HG02870 (cell line): ENCODE measurements around the gene GJB6.

Experiments
- ATAC-seq: cut with Tn5 transposase; IDR thresholded peaks from one replicate; pipeline ENCODE4 v1.9.1; 2021; ENCODE audit warnings: mild to moderate bottlenecking, moderate library complexity; ENCODE audit not compliant: unreplicated experiment

The GJB6 gene

DNA sequence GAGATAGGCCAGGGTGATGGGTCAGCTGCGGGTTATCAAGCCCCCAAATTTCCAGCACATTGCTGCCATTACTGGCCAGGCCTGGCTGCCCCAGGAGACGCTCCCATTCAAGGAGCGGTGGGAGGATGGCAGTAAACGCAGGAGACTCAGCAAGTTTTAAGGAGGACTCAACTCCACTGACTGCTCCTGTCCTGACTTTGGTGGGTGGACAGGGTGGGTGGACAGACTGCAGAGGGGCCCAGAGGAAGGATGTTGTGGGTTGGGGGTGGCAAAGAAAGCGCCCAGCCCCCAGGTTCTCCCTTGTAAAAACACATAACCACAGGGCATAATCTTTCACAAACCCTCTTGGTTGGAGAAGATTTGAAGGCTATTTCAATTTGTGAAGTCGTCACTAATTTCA lies 4.4 kb downstream of the GJB6 start:
- ATAC-seq, result no peak

DNA sequence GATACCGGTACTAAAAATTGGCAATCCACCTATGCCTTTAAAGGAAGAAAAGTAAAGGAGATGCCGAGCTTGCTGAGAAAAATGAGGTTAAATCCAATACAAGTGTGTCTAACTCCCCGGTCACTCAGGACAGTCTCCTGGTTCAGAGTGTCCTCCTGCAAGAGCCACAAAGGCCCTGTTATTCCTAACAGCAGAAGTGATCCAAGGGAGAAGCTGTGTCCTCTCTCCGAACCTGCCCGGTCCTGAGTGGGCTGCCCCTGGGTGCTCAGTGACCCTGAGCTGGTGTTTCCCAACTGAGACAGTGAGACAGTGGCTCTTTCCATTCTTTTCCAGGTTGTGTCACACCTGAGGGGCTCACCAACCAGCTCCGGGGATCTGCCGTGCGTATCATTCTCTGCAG lies 4.8 kb downstream of the GJB6 start:
- no peak for ATAC-seq

DNA sequence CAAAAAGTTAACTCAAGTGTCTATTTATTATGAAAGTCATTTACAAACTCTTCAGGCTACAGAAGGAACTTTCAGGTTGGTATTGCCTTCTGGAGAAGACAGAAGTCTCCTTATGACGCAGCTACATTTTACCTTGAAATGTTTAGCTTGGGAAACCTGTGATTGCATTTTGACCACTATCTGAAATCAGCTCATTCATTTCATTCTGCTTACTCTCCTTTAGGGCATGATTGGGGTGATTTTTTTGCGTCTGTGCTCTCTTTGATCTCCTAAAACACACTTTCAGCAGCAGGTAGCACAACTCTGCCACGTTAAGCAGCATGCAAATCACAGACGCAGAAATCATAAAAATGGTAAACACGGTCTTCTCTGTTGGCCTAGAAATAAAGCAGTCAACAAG lies 9.6 kb downstream of the GJB6 start:
- ATAC-seq, result no peak

DNA sequence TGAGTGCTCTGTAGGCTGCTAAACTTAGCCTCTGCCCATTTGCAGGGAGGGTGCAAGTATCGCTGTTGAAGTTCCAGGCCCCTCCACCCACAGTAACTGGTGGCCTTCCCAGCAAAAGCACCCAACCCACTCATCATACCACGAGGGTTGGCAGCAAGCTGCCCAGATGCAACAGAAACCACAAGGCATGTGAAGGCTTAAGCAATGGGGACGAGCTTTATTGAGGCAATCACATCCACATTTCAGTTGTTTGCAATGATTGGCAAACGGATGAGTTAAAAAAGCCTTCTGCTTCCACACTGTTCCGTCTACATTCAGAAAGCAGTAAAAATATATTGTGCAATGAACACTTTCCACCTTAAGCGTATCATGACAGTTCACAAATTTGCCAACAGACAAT lies 10.3 kb downstream of the GJB6 start:
- ATAC-seq, result no peak

DNA sequence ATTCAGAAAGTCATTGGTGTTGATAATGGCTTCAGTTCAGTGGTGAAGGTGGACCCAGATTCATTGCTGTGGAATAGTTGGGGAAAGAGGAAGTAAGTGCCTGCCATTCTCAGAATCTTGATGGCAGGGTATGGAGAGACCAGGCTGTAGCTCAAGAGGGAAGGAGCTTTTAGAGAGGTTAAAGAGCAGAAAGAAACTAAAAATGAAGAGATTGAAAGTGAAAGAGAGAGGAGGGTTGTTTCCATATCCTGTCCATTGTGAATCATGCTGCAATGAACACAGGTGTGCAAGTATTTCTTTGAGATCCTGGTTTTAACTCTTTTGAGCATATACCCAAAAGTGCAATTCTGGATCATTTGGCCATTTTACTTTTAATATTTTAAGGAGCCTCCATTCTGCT lies 12.5 kb downstream of the GJB6 start:
- peak; percentile 73 for ATAC-seq

DNA sequence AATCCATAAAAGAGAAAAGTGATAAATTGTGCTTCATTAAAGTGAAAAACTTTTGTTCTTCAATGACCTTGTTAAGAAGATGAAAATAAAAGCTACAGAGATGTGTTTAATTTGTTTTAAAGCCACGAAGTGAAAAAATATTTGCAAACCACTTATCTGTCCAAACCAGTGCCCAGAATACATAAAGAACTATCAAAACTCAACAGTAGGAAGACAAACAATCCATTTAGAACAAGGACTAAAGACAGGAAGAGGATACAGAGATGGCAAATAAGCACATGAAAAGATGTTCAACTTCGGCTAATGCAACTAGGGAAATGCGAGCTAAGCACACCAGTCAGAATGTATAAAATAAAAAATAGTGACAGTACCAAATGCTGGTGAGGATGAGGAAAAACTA lies 15.0 kb downstream of the GJB6 start:
- no peak for ATAC-seq

DNA sequence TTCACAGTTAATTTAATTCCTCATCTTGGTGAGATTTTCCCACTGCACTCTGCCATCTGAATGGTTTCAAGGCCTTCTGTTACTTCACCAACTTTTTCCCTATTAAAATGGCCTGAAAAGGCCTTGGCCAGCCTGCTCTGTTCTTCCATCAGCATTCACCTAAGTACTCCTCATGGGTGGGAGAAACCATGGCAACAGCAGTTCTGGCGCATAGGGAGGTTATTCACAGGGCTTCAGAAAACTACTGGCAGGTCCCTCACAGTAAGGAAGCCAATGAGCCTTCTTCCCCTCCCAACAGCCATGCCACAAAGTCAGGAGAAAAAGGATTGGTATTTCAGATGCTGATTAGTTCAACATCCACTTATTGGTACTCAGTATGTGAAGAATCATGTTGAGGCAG lies 22.2 kb downstream of the GJB6 start:
- ATAC-seq, result no peak

DNA sequence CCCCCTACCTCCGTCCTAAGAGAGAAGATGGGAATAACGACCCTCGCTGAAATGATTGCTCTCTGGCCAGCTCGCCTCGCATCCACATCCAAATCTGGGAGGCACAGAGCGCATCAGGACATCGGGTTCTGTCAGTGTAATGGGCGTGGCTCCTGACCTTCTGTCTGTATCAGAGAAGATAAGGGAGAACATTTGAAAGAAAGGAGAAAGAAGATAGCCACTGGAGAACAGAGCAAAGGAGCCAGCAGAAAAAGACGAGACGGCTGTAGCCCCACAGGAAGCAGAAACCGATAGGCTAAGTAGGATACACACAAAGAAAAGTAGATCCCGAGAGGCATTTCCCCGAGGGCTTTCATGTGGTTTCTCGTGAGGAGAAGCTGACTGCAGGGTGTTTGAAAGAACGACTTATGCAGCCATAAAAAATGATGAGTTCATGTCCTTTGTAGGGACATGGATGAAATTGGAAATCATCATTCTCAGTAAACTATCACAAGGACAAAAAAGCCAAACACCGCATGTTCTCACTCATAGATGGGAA lies 25.4 kb downstream of the GJB6 start:
- ATAC-seq, result no peak

DNA sequence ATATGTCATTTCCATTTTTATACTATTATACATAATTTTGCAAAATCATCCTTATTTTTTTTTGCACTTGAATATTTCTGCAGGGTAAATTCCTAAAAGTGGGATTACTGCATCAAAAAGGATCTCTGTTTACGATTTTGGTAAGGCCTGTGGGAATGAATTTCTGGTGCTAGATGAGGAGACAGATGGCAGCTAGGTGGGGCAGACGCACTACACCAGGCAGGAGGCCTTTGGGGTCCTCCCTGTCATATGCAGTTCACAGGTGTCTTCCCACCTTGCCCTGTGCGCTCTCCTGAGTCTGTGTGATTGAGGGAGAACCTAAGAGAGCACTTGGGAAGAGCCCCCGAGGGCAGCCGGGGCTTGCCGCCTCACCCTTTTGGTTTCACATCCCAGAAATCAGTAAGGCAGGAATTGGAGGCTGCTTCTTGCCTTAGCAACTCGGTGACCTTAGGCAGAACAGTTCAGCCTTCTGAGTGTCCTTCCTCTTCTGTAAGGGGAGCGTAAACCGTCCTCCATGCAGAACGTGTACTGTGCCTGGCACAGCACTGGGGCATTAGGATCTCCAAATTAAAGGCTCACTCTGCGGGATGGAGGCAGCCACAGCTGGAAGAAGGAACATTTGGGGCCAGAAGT lies 25.9 kb downstream of the GJB6 start:
- no peak for ATAC-seq

DNA sequence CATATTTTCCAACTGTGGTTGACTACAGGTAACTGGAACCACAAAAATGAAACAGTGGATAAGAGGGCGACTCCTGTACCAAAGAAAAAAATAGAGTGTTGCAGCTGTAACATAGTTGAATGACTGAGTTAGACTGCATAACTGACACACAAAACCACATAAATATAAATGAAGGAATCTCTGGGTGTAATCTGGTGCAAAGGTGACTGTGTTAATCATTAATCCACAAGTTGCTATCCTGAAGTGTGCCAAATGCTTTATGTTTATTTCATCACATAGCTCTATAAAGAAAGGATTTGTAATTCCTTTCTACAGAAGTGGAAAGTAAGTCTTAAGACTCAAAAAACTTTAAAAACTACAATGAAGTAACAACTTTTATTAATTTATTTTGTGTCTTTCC lies 33.3 kb downstream of the GJB6 start:
- ATAC-seq, result no peak

DNA sequence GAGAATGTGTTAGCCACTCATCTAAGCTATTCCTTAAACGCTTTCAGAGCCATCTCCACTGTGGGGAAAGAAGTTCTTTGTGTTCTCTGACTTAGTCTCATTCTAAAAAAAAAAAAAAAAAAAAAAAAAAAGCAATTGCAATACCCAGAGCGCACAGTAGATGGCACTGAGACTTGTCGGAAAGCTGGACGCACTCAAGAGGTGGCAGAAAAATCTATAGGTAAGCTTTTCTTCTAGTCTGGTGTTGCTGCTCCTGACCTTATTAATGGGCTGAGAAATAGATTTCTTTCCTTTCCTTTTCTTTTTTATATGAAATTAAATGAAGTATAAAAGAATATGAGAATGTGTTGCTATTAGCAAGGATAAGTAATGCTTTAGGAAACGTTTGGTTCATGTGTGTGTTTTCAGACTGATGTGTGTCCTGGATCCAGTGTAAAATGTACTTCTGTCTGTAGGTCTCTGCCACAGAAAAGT lies 34.7 kb downstream of the GJB6 start:
- no peak for ATAC-seq

DNA sequence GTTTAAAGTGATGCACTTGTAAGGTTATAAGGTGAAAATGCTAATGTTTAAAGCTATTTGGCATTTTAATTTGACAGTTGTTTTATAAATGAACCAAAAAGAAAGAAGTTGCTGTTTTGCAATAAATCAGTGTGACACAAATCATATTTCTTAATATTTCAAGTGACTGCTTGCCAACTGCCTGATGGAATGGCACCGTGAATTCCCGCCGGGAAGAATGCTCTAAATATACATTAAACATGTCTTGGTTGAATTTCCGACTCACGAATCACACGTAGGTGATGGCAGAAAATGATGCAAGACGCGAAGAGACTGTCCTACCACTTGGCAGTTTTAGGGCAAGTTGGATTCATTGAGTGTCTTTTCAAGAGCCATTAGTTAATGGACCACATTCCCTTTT lies 36.3 kb downstream of the GJB6 start:
- no peak for ATAC-seq

DNA sequence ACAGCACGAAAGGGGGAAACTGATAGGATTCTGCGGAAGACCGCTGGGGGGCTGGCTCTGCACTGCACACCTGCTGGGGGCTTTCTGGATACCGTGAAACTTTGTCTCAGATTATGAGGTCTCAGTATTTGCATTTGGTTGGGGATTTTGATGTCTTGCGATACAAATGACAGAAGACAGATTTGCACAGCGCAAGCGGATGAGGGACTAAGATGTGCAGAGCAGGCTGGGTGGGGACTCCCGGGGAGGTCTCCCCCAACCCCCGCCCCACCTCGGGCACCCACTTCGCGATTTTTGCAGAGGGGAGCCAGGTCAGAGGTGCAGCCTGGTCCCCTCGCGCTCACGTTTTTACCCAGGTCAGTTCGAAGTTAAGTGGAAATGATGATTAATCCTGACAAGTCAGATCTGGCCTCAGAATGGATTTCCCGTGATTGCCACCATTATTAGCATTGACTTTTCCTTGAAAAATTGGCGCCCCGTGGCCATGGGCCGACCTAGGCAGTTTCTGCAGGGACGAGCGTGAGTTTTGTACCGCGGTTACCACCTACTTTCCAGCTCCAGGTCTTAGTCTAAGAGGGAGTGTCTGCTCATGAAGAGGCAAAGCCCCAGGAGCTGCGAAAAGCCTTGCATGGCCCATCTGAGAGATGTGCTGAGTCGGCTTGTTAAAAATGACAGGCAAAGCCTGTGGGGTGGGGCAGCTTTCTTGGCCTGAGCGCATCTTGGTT lies 38.0 kb downstream of the GJB6 start:
- no peak for ATAC-seq

DNA sequence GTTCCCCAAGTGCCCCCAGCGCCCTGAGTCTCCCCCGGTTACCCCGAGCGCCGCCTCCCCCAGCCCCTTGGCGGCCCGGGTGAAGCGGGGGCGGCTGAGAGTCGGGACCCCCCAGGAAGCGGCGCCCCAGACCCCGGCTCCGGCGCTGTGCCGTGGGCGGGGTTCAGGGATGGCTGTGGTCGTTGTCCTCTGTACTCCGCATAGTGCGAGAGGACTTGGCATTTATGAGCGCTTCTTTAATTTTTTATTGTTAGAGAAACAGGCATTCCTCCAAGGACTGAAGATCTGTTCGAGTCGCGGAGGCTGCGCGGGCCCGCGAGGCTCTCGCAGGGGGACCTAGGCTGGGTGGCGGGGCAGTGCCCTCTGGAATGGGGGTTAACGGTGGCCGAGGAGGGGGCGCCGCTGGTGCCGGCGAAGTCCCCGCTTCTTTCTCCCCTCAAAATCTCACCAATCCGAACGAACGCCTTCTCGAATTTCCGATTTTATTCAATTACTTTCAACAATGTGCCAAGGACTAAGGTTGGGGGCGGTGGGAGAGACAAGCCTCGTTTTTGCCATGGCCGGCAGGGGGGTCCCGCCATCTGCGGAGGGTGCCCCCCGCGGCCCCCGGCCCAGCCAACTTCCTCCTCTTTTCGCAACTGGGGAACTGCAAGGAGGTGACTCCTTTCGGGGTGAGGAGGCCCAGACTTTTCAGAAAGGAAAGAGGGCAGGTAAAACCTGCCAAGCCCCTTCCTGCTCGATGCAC lies 38.8 kb downstream of the GJB6 start:
- ATAC-seq, result no peak

DNA sequence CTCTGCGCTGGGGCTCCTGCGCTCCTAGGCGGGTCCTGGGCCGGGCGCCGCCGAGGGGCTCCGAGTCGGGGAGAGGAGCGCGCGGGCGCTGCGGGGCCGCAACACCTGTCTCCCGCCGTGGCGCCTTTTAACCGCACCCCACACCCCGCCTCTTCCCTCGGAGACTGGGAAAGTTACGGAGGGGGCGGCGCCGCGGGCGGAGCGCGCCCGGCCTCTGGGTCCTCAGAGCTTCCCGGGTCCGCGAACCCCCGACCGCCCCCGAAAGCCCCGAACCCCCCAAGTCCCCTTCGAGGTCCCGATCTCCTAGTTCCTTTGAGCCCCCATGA lies 39.3 kb downstream of the GJB6 start, which contains the start of gene GJB2:
Gene GJB2 (minus strand): TSS at position 103 of the 326 bp plus-strand sequence. CDS start 3,357 bp downstream, outside the sequence.
- ATAC-seq, result no peak

DNA sequence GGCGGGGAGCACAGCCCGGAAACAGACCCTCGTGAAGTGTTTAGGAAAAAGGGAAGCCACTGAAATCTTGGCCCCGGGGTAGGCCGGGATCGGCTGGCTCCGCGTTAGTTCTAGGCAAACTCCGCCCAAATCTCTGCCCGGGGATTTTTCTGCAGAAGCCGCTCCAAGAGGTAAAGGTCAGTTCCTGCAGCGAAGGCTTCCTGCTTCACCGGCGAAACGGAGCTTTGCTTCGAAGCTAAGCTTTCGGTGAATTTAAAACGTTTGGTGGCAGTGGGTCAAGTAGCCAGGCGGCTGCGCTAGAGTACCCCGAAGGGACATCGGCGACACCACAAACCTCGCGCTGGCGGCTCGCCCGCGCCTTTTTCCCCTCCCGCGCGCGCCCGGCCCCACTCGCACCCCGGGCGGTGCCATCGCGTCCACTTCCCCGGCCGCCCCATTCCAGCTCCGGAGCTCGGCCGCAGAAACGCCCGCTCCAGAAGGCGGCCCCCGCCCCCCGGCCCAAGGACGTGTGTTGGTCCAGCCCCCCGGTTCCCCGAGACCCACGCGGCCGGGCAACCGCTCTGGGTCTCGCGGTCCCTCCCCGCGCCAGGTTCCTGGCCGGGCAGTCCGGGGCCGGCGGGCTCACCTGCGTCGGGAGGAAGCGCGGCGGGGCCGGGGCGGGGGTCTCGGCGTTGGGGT lies 39.8 kb downstream of the GJB6 start:
- ATAC-seq, result no peak

DNA sequence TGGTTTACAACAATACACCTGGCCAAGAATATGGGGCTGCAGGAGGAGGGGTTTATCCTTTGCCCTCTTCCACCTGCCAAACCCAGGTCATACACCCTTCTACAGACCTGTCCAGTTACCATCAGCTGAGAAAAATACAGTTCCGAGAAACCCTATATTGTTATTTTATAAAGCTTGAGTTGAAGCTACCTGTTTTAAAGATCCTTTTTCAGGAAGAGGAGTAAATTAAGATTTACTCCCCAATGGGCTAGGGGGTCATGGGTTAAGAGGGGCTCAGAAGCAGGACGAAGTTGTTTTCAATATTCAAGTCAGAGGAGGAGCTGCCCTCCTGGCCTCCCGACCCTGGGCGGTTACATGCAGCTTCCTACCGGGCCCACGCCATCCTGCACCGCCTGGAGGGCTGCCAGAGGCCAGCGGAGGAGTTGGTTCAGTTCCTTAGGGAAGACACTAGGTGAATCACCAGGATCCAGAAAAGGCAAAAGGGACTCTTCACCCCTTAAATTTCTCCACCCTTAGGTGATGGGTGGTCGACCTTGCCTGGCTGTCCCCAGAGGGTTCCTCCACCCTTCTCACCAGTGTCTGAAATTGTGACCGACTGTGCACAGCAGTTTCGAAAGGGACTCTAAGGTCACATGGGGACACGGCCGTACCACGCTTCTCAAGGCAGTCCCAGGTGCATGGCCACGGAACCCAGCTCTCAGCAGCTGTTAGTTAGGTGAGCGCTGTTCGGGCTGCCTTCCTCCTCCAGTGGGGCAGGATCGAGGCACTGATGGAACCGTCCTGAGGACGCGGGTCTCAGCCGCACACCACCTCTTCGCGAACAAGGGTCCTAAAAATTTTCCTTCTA lies 40.6 kb downstream of the GJB6 start:
- no peak for ATAC-seq

DNA sequence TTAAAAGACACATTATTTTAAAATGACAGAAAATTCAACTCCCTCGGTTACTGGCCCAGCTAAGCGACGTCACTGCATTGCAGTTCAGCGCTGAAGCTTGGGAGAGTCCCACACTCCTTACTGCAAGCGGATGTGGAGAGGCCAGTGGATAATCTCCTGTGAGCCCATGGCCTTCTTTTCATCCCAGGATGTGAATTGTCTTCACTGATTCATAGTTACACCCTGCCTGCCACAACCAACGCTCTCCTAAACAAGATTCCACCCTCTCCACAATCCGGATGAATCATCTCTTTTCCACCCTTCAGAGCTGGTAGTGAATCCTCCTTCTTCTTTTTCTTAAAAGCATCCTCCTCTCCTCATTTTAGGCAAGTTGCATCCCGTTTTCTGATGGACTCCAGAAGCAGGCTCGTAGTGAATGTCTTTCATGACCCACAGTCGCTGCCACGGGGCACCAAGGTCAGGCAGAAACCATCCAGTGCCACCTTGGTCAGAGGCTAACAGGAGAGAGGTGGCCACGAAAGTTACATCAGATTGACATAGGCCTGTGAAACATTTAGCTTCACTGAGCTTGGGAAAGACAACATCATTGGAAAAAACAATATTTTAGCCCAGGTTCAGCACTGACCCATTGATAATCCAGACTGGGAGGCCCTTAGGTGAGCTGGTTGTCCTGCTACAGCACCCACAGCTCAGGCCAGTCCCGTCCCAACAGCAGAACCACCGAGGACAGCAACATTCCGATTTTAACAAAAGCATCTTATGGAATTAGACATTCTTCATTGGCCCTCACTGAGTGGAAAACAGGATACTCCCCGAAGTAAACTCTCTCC lies 41.4 kb downstream of the GJB6 start:
- ATAC-seq, result no peak

DNA sequence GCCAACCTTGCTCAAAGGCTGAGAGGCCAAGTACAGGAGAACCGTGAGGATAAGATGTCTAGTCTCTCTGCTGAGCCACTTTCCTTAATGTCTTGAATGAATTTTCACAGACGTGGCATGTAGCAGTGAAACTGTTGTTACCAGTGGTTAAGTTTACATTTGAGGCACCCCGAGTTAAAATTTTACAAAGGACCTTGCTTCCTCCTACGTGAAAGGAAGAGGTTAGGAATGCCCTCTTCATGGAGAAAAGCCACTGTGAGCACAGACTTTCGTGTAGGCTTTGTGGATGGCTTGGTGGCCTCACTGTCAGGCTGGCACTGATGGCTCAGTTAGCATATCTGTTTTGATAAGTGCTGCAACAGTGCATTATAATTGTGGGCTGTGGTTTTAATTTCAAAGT lies 42.0 kb downstream of the GJB6 start:
- ATAC-seq, result no peak
